GM18867 (cell line): ENCODE results near the gene SERPINB13.
"Not testable (repeated sequence)": the region's sequence is repeated elsewhere in the genome, so short reads cannot be mapped to it uniquely, and the experiment has no call there.

Source experiments
- ATAC-seq: cut with Tn5 transposase; IDR thresholded peaks from one replicate; pipeline ENCODE4 v1.9.1; 2021; ENCODE audit warnings: mild to moderate bottlenecking, moderate library complexity; ENCODE audit not compliant: unreplicated experiment

SERPINB13 gene

DNA sequence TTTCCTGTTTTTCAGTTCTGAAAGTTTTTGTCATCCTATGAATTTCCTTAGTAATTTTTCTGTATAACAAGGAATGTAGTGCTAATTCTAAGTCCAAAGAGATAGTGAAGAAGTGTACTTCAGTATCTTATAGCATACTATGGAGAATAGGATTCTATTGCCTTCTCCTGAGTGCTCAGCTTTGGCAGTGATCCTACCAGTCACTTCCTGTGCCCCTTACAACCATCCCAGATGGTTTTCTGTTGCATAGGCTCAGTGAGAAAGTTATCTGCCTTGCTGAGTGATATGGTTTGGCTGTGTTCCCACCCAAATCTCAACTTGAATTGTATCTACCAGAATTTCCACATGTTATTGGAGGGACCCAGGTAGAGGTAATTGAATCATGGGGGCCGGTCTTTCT is 57.6 kb downstream of the SERPINB13 start:
- ATAC-seq = not testable (repeated sequence)

DNA sequence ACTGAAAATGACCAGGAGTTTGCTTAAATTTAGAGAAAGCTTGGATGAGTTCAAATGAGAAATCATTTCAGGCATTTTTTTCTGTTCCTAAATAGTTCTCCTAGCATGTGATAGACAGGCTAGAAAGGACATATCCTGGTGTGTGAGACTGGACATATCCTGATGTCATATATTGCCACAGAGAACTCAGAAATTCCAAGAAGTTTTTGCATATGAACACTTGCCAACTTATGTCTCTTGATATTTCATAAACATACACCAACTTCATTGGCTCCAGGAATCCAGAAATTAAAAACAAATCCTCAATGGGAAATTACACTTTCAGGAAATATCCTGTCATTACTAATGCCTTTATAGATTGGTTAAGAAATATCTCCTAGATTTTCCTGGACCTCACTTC is 59.8 kb downstream of the SERPINB13 start:
- ATAC-seq = no peak

DNA sequence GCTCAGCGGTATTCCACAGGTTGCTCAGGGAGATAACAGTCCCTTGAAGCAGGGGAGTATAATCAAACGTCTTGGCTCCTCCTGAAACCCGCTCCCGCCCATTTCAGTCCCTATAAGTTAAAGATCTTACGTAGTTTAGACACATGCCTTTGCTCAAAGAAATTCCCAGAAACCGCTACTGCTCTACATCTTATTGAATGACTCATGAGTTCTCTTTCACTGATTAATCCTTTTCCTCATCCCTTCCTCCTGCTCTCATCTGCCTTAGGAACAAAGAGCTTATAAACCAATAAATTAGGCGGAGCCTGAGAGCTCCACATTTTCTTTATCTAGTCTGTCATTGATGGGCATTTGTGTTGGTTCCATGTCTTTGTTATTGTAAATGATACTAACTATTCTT is 61.1 kb downstream of the SERPINB13 start:
- no peak for ATAC-seq
